Skeletal muscle satellite cell (primary cell): ENCODE data around the gene RAD51B.
A peak's percentile ranks its signal among the peaks of the same experiment; 100 is the strongest.
"Not testable (repeated sequence)": the region's sequence is repeated elsewhere in the genome, so short reads cannot be mapped to it uniquely, and the experiment has no call there.

Experiments
- H3K27me3 ChIP-seq: 2 replicates; pipeline ENCODE4 v1.7.0; 2013; ENCODE audit warnings: low read length; ENCODE audit not compliant: control insufficient read depth, insufficient read depth
- H3K36me3 ChIP-seq: 2 replicates; pipeline ENCODE4 v1.7.0; 2013; ENCODE audit warnings: mild to moderate bottlenecking, control low read depth, low read length; ENCODE audit not compliant: insufficient read depth
- H3K4me1 ChIP-seq: 2 replicates; pipeline ENCODE4 v1.7.0; 2013; ENCODE audit warnings: low read length; ENCODE audit not compliant: control insufficient read depth, insufficient read depth
- H3K4me2 ChIP-seq: 2 replicates; pipeline ENCODE4 v1.7.0; 2013; ENCODE audit warnings: mild to moderate bottlenecking, low read length
- H3K4me3 ChIP-seq: 2 replicates; pipeline ENCODE4 v1.7.0; 2013; ENCODE audit warnings: low read length
- H3K9ac ChIP-seq: 2 replicates; pipeline ENCODE4 v1.7.0; 2013; ENCODE audit warnings: mild to moderate bottlenecking, low read depth, low read length, moderate library complexity
- H3K9me3 ChIP-seq: replicated peaks from 2 replicates; pipeline ENCODE4 v1.7.0; 2013; ENCODE audit warnings: mild to moderate bottlenecking, control low read depth, low read length

RAD51B gene

DNA sequence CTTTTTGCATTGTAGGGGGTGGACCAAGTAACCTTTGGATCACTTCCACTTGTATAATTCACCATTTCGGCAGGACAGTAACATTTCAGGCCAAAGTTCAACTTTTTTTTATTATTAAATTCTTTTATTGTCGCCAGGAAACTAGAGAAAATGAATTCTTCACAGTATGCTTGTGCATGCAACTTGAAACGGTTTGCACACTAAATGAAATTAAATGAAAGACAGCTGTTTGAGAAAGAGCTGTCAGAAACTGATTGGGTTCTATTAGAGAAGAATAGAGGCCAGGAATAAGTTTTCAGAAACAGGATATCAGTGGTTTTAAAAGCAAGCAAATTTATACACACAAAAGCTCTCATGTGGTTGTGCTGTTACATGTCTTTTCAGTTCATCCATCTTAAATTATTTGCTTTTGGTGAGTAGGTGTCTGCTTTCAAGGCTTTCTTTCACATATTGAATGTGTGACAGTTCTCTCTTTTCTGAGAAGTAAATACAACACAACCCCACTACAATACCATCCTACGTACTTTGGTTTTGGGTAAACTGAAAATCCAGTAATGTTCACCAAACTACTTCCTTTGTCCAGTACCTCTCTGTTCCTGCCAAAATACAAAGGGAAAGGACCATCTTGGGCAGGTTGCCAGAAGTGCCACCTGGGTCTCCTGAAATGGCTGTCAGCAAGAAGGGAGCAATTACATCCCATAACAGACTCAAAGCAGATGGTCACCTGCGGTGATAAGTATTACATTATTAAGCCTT lies 291.7 kb downstream of the RAD51B start:
- no peaks in the 10 kb centered on the region for H3K27me3 ChIP-seq
- H3K9ac ChIP-seq, result no peak overlapping the region
- no peaks in the 10 kb centered on the region for H3K9me3 ChIP-seq
- H3K36me3 ChIP-seq, result no peaks in the 10 kb centered on the region
- no peak overlapping the region for H3K4me3 ChIP-seq
- no peaks in the 10 kb centered on the region for H3K4me1 ChIP-seq
- H3K4me2 ChIP-seq, result no peak overlapping the region

DNA sequence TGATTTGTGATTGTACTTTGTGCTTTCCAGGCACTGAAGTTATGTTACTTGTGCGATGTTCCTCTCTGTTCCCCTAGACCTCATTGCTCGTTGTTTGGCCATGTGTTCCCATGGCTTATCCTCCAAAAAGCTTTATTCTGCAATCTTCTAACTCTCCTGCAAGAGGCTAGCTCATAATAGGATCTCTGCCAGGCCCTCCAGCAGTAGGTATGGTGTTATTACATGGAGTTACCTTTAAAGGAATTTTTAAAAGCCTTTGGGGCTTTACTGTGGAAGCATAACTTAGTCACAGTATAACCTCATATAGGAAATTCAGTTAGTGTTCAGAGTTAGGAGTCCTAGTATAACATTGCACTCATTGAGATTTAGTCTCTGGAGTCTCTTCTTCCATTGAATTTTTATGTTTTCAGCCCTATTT lies 292.3 kb downstream of the RAD51B start:
- H3K4me3 ChIP-seq, result no peak overlapping the region
- H3K4me1 ChIP-seq, result no peaks in the 10 kb centered on the region
- no peaks in the 10 kb centered on the region for H3K27me3 ChIP-seq
- no peak overlapping the region for H3K9ac ChIP-seq
- H3K9me3 ChIP-seq, result no peaks in the 10 kb centered on the region
- no peak overlapping the region for H3K4me2 ChIP-seq
- no peaks in the 10 kb centered on the region for H3K36me3 ChIP-seq

GRCh38 chr14:68112442-68112841 lies 292.9 kb downstream of the RAD51B start:
- Histone ChIP-seq H3K9me3 (no peaks in the 10 kb centered on the region), H3K4me2 (no peak overlapping the region), H3K27me3 (no peaks in the 10 kb centered on the region), H3K4me3 (no peak overlapping the region), H3K9ac (no peak overlapping the region), H3K4me1 (no peaks in the 10 kb centered on the region), H3K36me3 (no peaks in the 10 kb centered on the region)

- Histone ChIP-seq H3K27me3 (no peaks in the 10 kb centered on the region), H3K9me3 (no peaks in the 10 kb centered on the region), H3K4me1 (no peaks in the 10 kb centered on the region), H3K36me3 (no peaks in the 10 kb centered on the region), H3K4me2 (no peak overlapping the region), H3K4me3 (no peak overlapping the region), H3K9ac (no peak overlapping the region)
These were observed 293.9 kb downstream of the RAD51B start for GRCh38 chr14:68113343-68113930.

GRCh38 chr14:68115952-68116351 lies 296.4 kb downstream of the RAD51B start:
- H3K36me3 ChIP-seq, H3K27me3 ChIP-seq, H3K9me3 ChIP-seq, H3K4me1 ChIP-seq, H3K4me2 ChIP-seq, H3K4me3 ChIP-seq, H3K9ac ChIP-seq: not testable (repeated sequence)

- Histone ChIP-seq H3K9ac (no peak overlapping the region), H3K4me3 (no peak overlapping the region), H3K27me3 (no peaks in the 10 kb centered on the region), H3K36me3 (no peaks in the 10 kb centered on the region), H3K4me2 (no peak overlapping the region), H3K9me3 (no peaks in the 10 kb centered on the region), H3K4me1 (peaks cover 11% of the 10 kb centered on the region)
These were observed 303.1 kb downstream of the RAD51B start for GRCh38 chr14:68122651-68123050.

DNA sequence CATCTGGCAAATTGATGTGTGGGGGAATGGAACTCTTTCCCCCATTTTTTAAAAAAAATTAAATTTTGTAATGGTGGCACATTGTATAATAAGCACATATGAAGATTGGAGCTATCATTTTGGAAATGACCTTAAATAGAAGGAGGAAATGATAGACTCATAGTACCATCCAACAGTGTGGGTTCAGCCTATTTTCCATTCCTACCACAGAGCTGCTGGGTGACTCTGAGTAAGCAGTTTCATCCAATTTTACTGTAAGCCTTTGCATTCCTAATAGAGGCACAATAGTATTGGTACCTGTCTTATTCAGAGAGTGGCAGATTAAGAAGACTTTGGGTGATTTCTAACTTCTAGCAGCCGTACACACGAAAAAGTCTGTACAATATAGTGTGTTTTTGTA lies 304.5 kb downstream of the RAD51B start:
- Histone ChIP-seq H3K36me3 (no peaks in the 10 kb centered on the region), H3K4me3 (no peak overlapping the region), H3K4me2 (no peak overlapping the region), H3K4me1 (peaks cover 11% of the 10 kb centered on the region), H3K27me3 (no peaks in the 10 kb centered on the region), H3K9me3 (no peaks in the 10 kb centered on the region), H3K9ac (no peak overlapping the region)

GRCh38 chr14:68124979-68125731 lies 305.6 kb downstream of the RAD51B start:
- peak overlapping the region; percentile 58 for H3K4me2 ChIP-seq
- H3K9ac ChIP-seq, result peak overlapping the region; percentile 1
- H3K27me3 ChIP-seq, result no peaks in the 10 kb centered on the region
- H3K36me3 ChIP-seq, result no peaks in the 10 kb centered on the region
- H3K4me1 ChIP-seq, result peaks cover 11% of the 10 kb centered on the region
- H3K9me3 ChIP-seq, result no peaks in the 10 kb centered on the region
- H3K4me3 ChIP-seq, result no peak overlapping the region

GRCh38 chr14:68127166-68127565 lies 307.6 kb downstream of the RAD51B start:
- H3K4me2 ChIP-seq, result no peak overlapping the region
- no peak overlapping the region for H3K4me3 ChIP-seq
- H3K27me3 ChIP-seq, result no peaks in the 10 kb centered on the region
- no peak overlapping the region for H3K9ac ChIP-seq
- H3K9me3 ChIP-seq, result no peaks in the 10 kb centered on the region
- H3K36me3 ChIP-seq, result no peaks in the 10 kb centered on the region
- H3K4me1 ChIP-seq, result peaks cover 11% of the 10 kb centered on the region

DNA sequence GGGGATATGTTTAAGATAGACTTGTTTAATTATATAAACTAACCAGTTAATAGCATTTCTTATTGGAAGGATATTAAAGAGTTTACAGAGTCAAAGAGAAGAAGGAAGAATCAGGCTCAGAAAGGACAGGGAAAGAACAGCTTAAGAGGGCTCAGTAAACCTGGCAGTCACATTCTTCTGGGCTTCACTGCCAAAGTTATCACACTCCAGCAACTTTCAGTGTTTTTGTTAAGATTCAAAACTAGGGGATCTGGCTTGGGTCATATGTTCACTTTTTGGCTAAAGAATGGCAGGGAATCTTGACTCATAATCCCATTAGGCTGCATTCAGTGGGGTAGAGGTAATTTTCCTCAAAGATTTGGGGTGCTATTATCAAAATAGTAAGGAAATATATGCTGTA lies 312.3 kb downstream of the RAD51B start:
- Histone ChIP-seq H3K4me3 (no peak overlapping the region), H3K9me3 (no peaks in the 10 kb centered on the region), H3K4me1 (peaks cover 12% of the 10 kb centered on the region), H3K36me3 (no peaks in the 10 kb centered on the region), H3K27me3 (no peaks in the 10 kb centered on the region), H3K4me2 (no peak overlapping the region), H3K9ac (no peak overlapping the region)

DNA sequence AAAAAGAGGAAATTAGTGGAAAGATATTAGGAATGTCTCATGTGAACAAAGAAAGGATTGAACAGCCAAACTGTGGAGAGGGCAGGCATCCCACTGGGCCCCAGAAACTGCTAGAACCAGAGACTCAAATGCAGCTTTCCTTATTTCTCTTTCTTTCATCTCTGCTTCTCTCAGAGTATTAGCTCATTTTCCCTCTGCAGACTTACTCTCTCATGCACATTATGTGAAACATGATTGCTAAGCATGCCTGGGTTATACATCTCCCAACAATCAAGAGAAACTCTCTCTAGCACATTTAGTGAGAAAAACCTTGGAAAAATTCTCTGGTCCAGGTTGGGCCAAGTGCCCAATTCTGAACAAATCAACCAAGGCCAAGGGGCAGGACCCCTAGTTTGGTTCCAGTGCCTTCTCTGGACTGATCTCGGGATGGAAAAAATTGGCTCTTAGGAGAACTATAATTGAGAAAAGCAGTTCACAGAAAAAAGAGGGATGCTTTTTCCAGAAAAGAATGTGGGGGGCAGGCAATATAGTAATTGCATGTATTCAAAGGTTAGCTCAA lies 313.1 kb downstream of the RAD51B start:
- H3K36me3 ChIP-seq, result no peaks in the 10 kb centered on the region
- no peaks in the 10 kb centered on the region for H3K27me3 ChIP-seq
- peaks cover 19% of the 10 kb centered on the region for H3K4me1 ChIP-seq

More for the DNA sequence above, 313.1 kb downstream of the RAD51B start:
- no peaks in the 10 kb centered on the region for H3K9me3 ChIP-seq
- no peak overlapping the region for H3K4me3 ChIP-seq
- H3K4me2 ChIP-seq, result no peak overlapping the region
- no peak overlapping the region for H3K9ac ChIP-seq
